Islet precursor cell (in vitro differentiated cells): Measurements from ENCODE around the gene RAB27B.
"Not testable (repeated sequence)": the region's sequence is repeated elsewhere in the genome, so short reads cannot be mapped to it uniquely, and the experiment has no call there.

ENCODE experiments used
- DNase-seq: peaks from one replicate; pipeline ENCODE4 v3.0.0-alpha.2; 2018

RAB27B gene

GRCh38 chr18:54820785-54821275 is 7.4 kb upstream of the RAB27B start:
- DNase-seq, result not testable (repeated sequence)

- no peak for DNase-seq
Measured at GRCh38 chr18:54822872-54823845, 5.1 kb upstream of the RAB27B start.

GRCh38 chr18:54824761-54825160 is 3.5 kb upstream of the RAB27B start:
- DNase-seq, result no peak

- DNase-seq, result no peak
Measured at GRCh38 chr18:54825601-54826344, 2.5 kb upstream of the RAB27B start.

- no peak for DNase-seq
Measured at GRCh38 chr18:54828986-54829385, 709 bp downstream of the RAB27B start.

GRCh38 chr18:54829856-54830255 is 1.6 kb downstream of the RAB27B start:
- DNase-seq, result no peak

- no peak for DNase-seq
Measured at GRCh38 chr18:54830260-54830659, 2.0 kb downstream of the RAB27B start.

- no peak for DNase-seq
Measured at GRCh38 chr18:54830866-54831265, 2.6 kb downstream of the RAB27B start.

GRCh38 chr18:54835944-54836343 is 7.7 kb downstream of the RAB27B start:
- no peak for DNase-seq

- no peak for DNase-seq
Measured at GRCh38 chr18:54843314-54843713, 15.0 kb downstream of the RAB27B start.

- no peak for DNase-seq
Measured at GRCh38 chr18:54845787-54846186, 17.5 kb downstream of the RAB27B start.

- DNase-seq, result no peak
Measured at GRCh38 chr18:54848121-54848520, 19.8 kb downstream of the RAB27B start.

GRCh38 chr18:54849683-54850082 is 21.4 kb downstream of the RAB27B start:
- DNase-seq, result no peak

GRCh38 chr18:54850598-54850997 is 22.3 kb downstream of the RAB27B start:
- no peak for DNase-seq

GRCh38 chr18:54852780-54853675 is 24.8 kb downstream of the RAB27B start:
- no peak for DNase-seq

GRCh38 chr18:54855050-54855449 is 26.8 kb downstream of the RAB27B start:
- DNase-seq, result not testable (repeated sequence)

GRCh38 chr18:54856105-54856646 is 27.9 kb downstream of the RAB27B start:
- no peak for DNase-seq

GRCh38 chr18:54857499-54857898 is 29.2 kb downstream of the RAB27B start:
- DNase-seq, result no peak

GRCh38 chr18:54859667-54860421 is 31.6 kb downstream of the RAB27B start:
- no peak for DNase-seq

- DNase-seq, result no peak
Measured at GRCh38 chr18:54860941-54861340, 32.7 kb downstream of the RAB27B start.

- DNase-seq, result no peak
Measured at GRCh38 chr18:54867131-54867530, 38.9 kb downstream of the RAB27B start.

GRCh38 chr18:54871231-54871630 is 43.0 kb downstream of the RAB27B start:
- DNase-seq, result no peak
